Measurements from ENCODE around the gene RIN3.

DNA sequence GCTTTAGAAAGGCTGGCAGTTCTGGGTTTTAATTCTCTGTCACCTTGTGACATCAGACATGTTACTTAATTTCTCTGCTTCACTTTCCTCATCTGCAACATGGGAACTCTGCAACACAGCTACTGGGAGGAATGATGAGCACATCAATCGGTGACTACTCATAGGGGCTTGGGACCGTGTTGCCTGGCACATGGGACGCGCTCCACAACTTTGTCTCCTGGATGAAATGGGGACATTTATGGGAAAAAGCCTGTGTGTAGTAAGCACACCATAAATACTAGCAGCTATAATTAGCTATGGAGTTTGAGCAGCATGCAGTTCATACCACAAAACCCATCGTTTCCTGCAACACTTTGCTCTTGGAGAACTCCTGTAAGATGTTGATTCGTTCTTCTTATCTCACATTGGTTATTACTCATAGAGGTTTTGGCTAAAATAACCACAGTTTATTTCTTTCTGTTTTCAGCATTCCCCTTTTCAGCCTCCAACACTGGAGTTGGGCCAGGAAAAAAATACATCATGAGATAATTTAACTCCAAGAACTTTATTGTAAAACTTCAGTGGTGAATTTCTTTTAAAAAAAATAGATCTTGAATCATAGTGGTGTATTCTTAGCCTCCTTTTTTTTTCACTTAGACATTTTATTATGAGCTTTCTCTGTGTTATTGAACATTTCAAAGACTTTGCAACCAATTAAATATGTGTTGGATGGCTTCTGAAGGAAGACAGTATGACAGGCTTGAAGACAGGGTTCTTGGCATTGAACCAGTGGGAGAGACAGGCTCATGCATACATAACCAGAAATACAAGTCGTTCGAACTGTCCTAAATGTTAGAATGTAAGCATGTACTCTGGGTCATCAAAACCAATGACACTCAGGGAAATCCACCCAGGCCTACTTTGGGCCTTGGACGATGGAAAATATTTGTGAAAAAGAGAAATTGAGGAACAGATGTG lies 72.7 kb downstream of the RIN3 start:
- TF ChIP-seq, protein P1, sequence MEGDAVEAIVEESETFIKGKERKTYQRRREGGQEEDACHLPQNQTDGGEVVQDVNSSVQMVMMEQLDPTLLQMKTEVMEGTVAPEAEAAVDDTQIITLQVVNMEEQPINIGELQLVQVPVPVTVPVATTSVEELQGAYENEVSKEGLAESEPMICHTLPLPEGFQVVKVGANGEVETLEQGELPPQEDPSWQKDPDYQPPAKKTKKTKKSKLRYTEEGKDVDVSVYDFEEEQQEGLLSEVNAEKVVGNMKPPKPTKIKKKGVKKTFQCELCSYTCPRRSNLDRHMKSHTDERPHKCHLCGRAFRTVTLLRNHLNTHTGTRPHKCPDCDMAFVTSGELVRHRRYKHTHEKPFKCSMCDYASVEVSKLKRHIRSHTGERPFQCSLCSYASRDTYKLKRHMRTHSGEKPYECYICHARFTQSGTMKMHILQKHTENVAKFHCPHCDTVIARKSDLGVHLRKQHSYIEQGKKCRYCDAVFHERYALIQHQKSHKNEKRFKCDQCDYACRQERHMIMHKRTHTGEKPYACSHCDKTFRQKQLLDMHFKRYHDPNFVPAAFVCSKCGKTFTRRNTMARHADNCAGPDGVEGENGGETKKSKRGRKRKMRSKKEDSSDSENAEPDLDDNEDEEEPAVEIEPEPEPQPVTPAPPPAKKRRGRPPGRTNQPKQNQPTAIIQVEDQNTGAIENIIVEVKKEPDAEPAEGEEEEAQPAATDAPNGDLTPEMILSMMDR (IDR thresholded peaks at IDR 0.05), result no peak
- no peak for TF ChIP-seq POLR2A (IDR thresholded peaks at IDR 0.05)

All from Peyer's patch (tissue), 4 donors.